Spleen (tissue), 11 donors: Measurements from ENCODE around the gene MMEL1. TPM values are rescaled to one million over a fixed set of nuclear protein-coding genes. Genes with fewer than 3 reads are reported as not detected.
"Not testable (repeated sequence)": the region's sequence is repeated elsewhere in the genome, so short reads cannot be mapped to it uniquely, and the experiment has no call there.

Experiments used
- DNase-seq: peaks from one replicate; pipeline ENCODE4 v3.0.0-alpha.2; 2020
- H3K27ac ChIP-seq, 8 donors: fragments of 200-600 bp; sonication (generic) in 7 of 8; 1 replicate in 4 of 8; 2 replicates in 4 of 8; pipeline versions ENCODE4 v1.5.0 to v1.8.0; 2016 to 2021; ENCODE audit warnings: inconsistent platforms in 4 of 8, mild to moderate bottlenecking in 4 of 8, moderate library complexity in 1 of 8
- H3K27me3 ChIP-seq, 7 donors: fragments of 200-600 bp; sonication (generic) in 6 of 7; replicated peaks in 1 of 7; 1 replicate in 4 of 7; 2 replicates in 3 of 7; pipeline versions ENCODE4 v1.5.0 to v1.8.0; 2016 to 2021; ENCODE audit warnings: inconsistent platforms in 3 of 7, mild to moderate bottlenecking in 1 of 7
- H3K36me3 ChIP-seq, 6 donors: fragments of 200-600 bp; sonication (generic) in 5 of 6; 1 replicate in 4 of 6; 2 replicates in 2 of 6; pipeline versions ENCODE4 v1.5.0 to v1.8.0; 2016 to 2021; ENCODE audit warnings: inconsistent platforms in 2 of 6
- H3K4me1 ChIP-seq, 6 donors: fragments of 200-600 bp; sonication (generic) in 5 of 6; 1 replicate in 3 of 6; 2 replicates in 3 of 6; pipeline versions ENCODE4 v1.5.0 to v1.8.0; 2016 to 2021; ENCODE audit warnings: inconsistent platforms in 3 of 6
- H3K4me3 ChIP-seq, 8 donors: fragments of 200-600 bp; sonication (generic) in 7 of 8; 1 replicate in 4 of 8; 2 replicates in 4 of 8; pipeline versions ENCODE4 v1.5.0 to v1.8.0; 2016 to 2021; ENCODE audit warnings: inconsistent platforms in 4 of 8, mild to moderate bottlenecking in 4 of 8, moderate library complexity in 2 of 8
- H3K9me3 ChIP-seq, 8 donors: fragments of 200-600 bp; sonication (generic) in 7 of 8; 1 replicate in 4 of 8; 2 replicates in 4 of 8; pipeline versions ENCODE4 v1.5.0 to v1.8.0; 2016 to 2021; ENCODE audit warnings: inconsistent platforms in 4 of 8
- CTCF ChIP-seq, 11 experiments: fragments of 200-600 bp in 7 of 11; fragments of 450-650 bp in 4 of 11; sonication (generic) in 4 of 11; IDR thresholded peaks in 8 of 11; conservative IDR thresholded peaks in 3 of 11; 1 replicate in 7 of 11; 2 replicates in 4 of 11; pipeline versions ENCODE4 v1.4.0 to v1.8.0; 2016 to 2021; ENCODE audit warnings: antibody characterized with exemption in 11 of 11, inconsistent platforms in 4 of 11, mild to moderate bottlenecking in 1 of 11
- POLR2A ChIP-seq, 3 donors: fragments of 450-650 bp; IDR thresholded peaks; one replicate each; pipeline ENCODE4 v1.5.1; 2017; ENCODE audit warnings: antibody characterized with exemption in 3 of 3, mild to moderate bottlenecking in 1 of 3
- POLR2AphosphoS5 ChIP-seq, 3 donors: sonication (generic); formaldehyde crosslinking; IDR thresholded peaks; one replicate each; pipeline ENCODE4 v1.5.1; 2017; ENCODE audit warnings: antibody characterized with exemption in 3 of 3
- WGBS, 5 donors: extraction: QIAGEN DNeasy Blood & Tissue Kit in 3 of 5; methylation state at CpG; one replicate each; pipeline versions ENCODE4 v1.1.5 to v1.1.7; 2013 to 2018; 5-methylcytosine and 5-hydroxymethylcytosine counted together
- intact Hi-C: fragments of 100-400 bp; cut with DNase I; formaldehyde crosslinking; loops from one replicate; pipeline ENCODE4 v1.15.0; 2023; ENCODE audit warnings: low total_unique reads
- polyA plus RNA-seq, 3 donors: library from polyadenylated mRNA; stranded (reverse); fragments of 200-250 nt; gene quantifications; one replicate each; pipeline ENCODE4 v1.2.1, GENCODE V29; 2013
- total RNA-seq, 7 donors: library from RNA; depleted of rRNA in 3 of 7; stranded (reverse); fragments of >200 nt in 3 of 7; fragmentation: NEBNext Ultra II Directional in 4 of 7; extraction: Animal tissue kit (Norgen Biotek cat#: 25700) in 4 of 7; gene quantifications; one replicate each; pipeline versions ENCODE4 v1.1.0 to v1.2.1, GENCODE V29; 2016 to 2021
- donor health status: healthy with polysubstance abuse.
- donor health status: DM: no; HTN: no; CAD: no; lungs with moderate emphysema.
- donor health status: DM: no; HTN: no; CAD: no.
- donor health status: Bipolar disorder and iron deficiency.
- donor health status: healthy.
- donor health status: DM: no; HTN: no; CAD: no.
- donor health status: DM: yes; HTN: yes; CAD: no.

The MMEL1 gene
- total and polyA plus RNA-seq, 10 donors: 1.9 to 6.4 (median 3.3) TPM; not detected in 1

DNA sequence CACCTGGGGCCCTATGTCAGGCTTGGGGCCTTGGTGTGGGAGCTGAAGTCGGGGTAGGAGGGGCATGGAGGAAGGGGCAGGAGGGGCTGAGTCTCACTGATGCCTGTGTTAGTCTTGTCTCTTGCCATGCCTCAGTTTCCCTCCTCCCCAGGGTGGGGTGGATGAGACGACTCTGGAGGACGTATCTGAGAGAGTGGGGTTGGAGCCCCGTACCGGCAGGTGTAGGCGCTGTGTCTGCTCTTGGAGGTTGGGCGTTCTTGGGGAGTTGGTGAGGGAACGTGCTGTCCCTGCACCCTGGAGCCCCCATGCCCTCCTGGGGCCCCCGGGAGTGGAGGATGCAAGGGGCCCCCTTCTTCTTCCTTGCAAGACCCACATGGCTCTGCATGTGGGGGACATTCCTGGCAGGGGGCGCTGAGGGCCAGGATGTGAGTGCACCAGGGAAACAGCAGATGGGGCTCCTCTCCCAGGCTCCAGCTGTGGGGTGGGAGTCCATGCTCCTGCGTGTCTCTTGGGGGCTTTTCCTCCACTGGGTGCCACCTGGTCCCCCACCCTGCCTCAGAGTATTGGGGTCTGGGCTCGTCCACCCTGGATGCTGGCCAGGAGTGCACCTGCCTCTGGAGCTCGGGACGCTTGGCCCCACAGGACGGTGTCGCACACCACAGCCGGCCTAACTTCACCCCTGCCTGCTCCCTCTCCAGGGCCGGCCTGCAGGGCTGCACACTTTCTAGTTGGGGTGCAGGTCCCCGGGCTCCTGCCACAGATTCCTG, 78.0 kb downstream of the MMEL1 start:
- H3K4me1 ChIP-seq: peaks cover 41 to 81% (median 62%) of the 10 kb centered on the region in 6 donors
- no peaks in the 10 kb centered on the region for H3K27me3 ChIP-seq
- TF ChIP-seq POLR2AphosphoS5 (IDR thresholded peaks at IDR 0.05) (peak in 1 of 3 donors; percentile 7), POLR2A (IDR thresholded peaks at IDR 0.05) (no peak), CTCF (IDR thresholded peaks at IDR 0.05 in 8 of 11, conservative IDR thresholded peaks at IDR 0.05 in 3 of 11) (peak; percentile 47 to 78 (median 63))
- no peaks in the 10 kb centered on the region for H3K9me3 ChIP-seq
- H3K36me3 ChIP-seq: peaks cover 0 to 24% (median 20%) of the 10 kb centered on the region in 6 donors
- peak overlapping the region in 5 of 8 donors; percentile 71 to 95 (median 74) for H3K4me3 ChIP-seq
- peak overlapping the region; percentile 96 to 99 (median 98) for H3K27ac ChIP-seq
- 27 to 54% (median 41%) methylated on average over 15 to 19 of the region's 19 CpGs for WGBS, 5 donors
- intact Hi-C loops: no loop called here
- DNase-seq: peak; percentile 89

DNA sequence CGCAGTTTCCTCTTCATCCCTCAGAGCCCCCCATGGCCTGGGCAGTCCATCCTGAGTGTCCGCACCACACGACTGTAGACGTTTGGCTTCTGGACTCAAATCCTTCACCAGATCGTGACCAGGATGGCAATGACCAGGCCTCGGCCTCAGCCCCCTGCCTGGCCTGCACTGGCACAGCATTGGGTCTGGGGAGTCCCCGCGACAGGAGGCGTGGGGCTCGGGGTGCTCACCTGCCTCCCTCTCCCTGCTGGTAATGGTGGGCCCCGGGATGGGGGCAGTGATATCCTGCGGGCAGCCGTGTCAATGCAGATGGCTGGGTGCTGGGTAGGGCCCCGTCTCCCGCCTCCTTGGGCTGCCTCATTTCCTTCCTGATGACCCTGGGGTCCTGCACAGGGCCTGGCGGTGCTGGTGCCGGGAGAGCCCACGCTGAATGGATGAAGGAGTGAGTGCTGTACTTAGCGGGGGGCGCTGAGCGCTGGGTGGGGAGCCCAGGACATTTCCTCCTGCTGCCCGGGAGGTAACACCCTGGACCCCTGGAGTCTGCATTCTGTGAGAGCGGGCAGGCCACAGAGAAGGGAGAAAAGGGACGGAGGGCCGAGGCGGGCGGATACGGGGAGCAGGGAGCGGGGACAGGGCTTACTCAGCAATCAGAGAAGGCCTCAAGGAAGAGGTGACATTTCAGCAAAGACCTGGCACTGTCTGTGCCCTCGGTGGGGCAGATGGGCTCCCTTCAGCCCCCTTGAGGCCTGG, 78.8 kb downstream of the MMEL1 start:
- Histone ChIP-seq H3K9me3 (no peaks in the 10 kb centered on the region), H3K4me3 (peak overlapping the region in 2 of 8 donors; percentile 71 to 95), H3K27ac (peak overlapping the region in 6 of 8 donors; percentile 96 to 99 (median 98)), H3K27me3 (no peaks in the 10 kb centered on the region), H3K4me1 (peaks cover 45 to 81% (median 65%) of the 10 kb centered on the region in 6 donors), H3K36me3 (peaks cover 0 to 16% (median 13%) of the 10 kb centered on the region in 6 donors)
- DNase-seq: no peak
- peak in 2 of 3 donors; percentile 59 for TF ChIP-seq POLR2AphosphoS5 (IDR thresholded peaks at IDR 0.05)
- TF ChIP-seq CTCF (IDR thresholded peaks at IDR 0.05 in 8 of 11, conservative IDR thresholded peaks at IDR 0.05 in 3 of 11): no peak
- 61 to 77% (median 66%) methylated on average over 21 to 30 of the region's 30 CpGs for whole genome bisulfite sequencing, 5 donors
- intact Hi-C loops: no loop called here

DNA sequence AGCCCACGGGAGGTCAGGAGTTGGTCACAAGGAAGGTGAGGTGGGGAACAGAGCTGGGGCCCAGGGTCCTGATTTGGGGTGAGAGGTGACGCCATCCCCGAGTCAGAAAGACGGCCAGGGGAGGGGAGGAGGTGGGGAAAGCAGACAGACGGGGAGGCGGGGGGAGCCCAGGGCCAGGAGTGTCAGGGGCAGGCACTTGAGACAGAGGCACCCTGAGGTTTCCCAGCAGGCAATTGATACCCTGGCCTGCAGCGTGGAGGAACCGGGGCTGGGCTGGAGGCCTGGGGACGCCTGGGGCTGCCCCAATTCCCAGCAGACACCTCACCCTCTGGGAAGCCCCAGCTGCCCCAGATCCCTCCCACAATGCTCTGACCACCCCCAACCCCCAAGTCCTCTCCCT, 79.7 kb downstream of the MMEL1 start:
- H3K36me3 ChIP-seq, H3K27ac ChIP-seq, H3K9me3 ChIP-seq, DNase-seq, intact Hi-C loops, H3K27me3 ChIP-seq, H3K4me3 ChIP-seq: not testable (repeated sequence)
- 54 to 88% (median 65%) methylated on average over 7 to 8 of the region's 9 CpGs for WGBS, 5 donors
- peaks cover 42 to 81% (median 65%) of the 10 kb centered on the region in 6 donors for H3K4me1 ChIP-seq

GRCh38 chr1:2552189-2552588, 80.6 kb downstream of the MMEL1 start:
- peaks cover 42 to 81% (median 65%) of the 10 kb centered on the region in 6 donors for H3K4me1 ChIP-seq
- no peaks in the 10 kb centered on the region for H3K9me3 ChIP-seq
- WGBS, 5 donors: 89 to 96% (median 95%) methylated on average over 19 to 26 of the region's 26 CpGs
- peak overlapping the region in 2 of 8 donors; percentile 99 for H3K27ac ChIP-seq
- TF ChIP-seq POLR2AphosphoS5 (IDR thresholded peaks at IDR 0.05): peak in 2 of 3 donors; percentile 31 to 52
- TF ChIP-seq POLR2A (IDR thresholded peaks at IDR 0.05): no peak
- DNase-seq: no peak
- no peaks in the 10 kb centered on the region for H3K27me3 ChIP-seq
- H3K36me3 ChIP-seq: no peaks in the 10 kb centered on the region
- no peak overlapping the region for H3K4me3 ChIP-seq
- intact Hi-C loops: no loop called here

- H3K4me3 ChIP-seq, intact Hi-C loops, H3K9me3 ChIP-seq, DNase-seq, H3K36me3 ChIP-seq, H3K27me3 ChIP-seq: not testable (repeated sequence)
- H3K4me1 ChIP-seq: peaks cover 43 to 81% (median 68%) of the 10 kb centered on the region in 6 donors
- 71 to 87% (median 80%) methylated on average over 9 of the region's 9 CpGs for WGBS, 5 donors
- peak overlapping the region in 5 of 8 donors; percentile 36 to 99 (median 98) for H3K27ac ChIP-seq
These were observed 81.3 kb downstream of the MMEL1 start for GRCh38 chr1:2551544-2551943.
